ELF-1 (cell line): ENCODE results near the gene MED28.
A peak's percentile ranks its signal among the peaks of the same experiment; 100 is the strongest.
"Not testable (repeated sequence)": the region's sequence is repeated elsewhere in the genome, so short reads cannot be mapped to it uniquely, and the experiment has no call there.

Experiments
- DNase-seq: peaks from one replicate; pipeline ENCODE4 v3.0.0-alpha.2; 2016; ENCODE audit warnings: low read depth, low spot score

The MED28 gene, protein sequence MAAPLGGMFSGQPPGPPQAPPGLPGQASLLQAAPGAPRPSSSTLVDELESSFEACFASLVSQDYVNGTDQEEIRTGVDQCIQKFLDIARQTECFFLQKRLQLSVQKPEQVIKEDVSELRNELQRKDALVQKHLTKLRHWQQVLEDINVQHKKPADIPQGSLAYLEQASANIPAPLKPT

DNA sequence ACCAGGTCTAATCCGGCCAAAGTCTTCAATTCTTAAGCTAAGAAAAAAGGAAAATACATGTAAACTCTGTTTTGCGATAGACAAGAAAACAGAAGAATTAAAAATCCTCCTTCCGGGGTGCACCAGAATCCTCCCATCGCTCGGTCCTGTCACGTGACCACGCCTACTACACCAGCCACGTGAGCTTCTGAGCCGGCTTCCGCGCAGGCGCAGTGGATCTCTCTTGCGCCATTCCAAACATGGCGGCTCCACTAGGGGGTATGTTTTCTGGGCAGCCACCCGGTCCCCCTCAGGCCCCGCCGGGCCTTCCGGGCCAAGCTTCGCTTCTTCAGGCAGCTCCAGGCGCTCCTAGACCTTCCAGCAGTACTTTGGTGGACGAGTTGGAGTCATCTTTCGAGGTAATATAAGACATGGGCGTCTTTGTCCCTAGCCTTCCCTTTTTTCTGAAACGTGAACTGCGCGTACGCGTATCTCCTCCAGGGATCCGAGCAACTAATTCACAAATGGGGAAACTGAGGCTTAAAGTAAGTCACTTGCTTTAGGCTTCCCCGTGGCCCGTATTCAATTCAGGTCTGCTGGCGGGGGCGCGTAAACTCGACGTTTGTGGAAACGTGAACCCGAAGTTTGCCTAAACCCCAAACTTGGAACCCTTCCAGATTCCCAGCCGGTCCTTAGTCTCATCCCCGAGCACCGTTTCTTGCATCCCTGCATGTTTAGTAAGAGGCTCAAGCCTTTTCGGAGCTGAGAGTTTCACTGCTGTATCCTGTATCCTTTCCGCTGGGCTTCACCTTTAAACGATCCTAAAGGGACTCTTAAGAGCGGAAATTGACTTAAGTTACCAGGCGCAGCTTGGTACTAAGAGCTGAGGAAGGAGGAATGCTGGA lies at the start of gene MED28:
TSS of gene MED28 (plus strand) at position 226 of the 884 bp plus-strand sequence. CDS start at position 240, 14 bp downstream.
- DNase-seq = peak; percentile 95

DNA sequence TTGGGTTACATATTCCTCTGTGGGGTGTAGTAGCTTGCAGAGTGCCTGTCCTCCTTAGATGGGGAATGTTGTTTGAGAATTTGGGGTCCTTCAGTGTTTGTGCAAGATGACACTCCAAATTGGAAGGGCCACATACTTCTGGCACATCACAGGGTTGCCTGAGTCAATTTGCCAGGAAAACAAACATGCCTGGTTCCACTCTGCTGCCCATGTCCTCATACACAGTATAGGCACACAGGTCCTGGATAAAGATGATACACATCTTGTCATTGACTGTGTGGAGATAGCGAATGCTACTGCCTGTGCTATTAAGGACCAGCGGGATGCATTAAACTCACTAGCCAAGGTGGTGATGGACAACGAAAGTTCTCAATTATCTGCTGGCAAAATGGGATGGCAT lies 48.6 kb upstream of the MED28 start:
- no peak for DNase-seq

DNA sequence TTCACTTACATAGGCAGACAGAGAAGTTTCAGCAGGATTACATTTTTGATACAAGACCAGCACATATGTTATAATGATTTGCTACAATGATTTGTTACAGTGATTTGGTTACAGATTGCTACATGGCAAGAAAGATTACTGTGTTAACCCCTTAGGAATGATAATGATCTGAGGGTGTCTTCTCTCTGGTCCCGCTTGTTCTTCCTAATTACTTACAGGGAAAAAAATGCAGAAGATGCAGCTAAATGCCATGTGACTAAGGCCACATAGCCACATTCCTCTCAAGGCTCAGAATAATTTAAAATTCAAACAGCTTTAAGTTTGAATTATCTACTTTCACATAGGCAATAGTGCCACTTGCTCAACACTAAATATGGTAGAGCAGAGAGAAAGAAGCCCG lies 47.2 kb upstream of the MED28 start:
- DNase-seq = no peak

DNA sequence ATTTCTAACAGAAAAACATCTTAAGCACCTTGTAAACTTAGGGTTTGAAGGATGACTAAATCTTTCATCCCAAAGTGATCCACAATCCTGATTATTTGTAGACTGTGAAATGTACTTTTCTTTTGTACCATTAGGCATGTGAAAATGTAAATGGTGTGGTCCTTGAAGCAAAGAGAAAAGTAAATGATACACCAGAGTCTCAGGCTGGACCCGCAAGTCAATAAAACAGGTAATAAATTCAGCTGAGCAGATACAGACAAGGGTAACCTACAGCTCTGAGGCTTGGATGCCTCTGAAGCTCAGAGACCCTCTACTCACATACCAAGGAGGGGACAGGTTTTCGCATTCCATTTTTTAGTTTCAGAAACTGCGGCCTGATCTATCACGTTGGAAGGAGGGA lies 40.2 kb upstream of the MED28 start:
- DNase-seq = no peak

DNA sequence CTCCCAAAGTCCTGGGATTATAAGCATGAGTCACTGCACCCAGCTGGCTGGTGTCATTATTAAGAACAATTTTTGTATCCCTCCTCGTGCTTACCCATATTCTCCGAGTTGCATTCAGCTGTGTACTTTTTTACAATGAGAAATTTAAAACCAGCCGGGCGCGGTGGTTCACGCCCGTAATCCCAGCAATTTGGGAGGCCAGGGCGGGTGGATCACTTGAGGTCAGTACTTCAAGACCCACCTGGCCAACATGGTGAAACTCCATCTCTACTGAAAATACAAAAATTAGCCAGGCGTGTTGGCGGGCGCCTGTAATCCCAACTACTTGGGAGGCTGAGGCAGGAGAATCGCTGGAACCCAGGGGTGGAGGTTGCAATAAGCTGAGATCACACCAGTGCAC lies 39.3 kb upstream of the MED28 start:
- DNase-seq = not testable (repeated sequence)

DNA sequence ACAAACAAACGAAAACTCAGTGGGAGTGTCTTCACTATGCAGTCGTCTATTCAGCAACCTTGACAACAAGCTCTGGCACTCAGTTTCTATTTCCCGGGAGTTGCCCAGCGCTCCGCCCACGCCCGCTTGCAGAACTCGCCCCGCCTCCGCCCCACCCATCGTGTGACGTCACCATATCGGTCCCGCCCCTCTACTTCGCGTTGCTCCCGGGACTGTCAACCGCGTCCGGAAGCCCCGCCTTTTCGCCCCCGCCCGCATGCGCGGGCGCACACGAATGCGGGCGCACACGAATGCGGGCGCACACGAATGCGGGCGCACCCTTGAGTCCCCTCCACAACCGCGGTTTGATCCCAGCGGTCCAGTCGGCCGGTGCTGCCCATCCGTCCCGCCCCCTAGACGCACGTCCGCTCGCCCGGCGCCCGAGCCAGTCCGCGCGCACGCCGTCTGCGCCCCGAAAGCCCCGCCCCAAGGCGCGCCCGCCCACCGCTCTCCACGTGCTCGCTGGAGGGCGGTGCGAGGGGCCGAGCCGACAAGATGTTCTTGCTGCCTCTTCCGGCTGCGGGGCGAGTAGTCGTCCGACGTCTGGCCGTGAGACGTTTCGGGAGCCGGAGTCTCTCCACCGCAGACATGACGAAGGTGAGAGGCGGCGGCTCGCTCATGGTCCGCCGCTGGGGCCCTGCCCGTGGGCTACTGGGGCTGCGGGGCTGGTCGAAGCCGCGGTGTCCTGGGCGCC lies 37.3 kb upstream of the MED28 start, which contains the start of gene LAP3:
TSS of gene LAP3 (plus strand) at position 267 of the 733 bp plus-strand sequence. CDS start at position 535, 268 bp downstream.
- peak; percentile 96 for DNase-seq

DNA sequence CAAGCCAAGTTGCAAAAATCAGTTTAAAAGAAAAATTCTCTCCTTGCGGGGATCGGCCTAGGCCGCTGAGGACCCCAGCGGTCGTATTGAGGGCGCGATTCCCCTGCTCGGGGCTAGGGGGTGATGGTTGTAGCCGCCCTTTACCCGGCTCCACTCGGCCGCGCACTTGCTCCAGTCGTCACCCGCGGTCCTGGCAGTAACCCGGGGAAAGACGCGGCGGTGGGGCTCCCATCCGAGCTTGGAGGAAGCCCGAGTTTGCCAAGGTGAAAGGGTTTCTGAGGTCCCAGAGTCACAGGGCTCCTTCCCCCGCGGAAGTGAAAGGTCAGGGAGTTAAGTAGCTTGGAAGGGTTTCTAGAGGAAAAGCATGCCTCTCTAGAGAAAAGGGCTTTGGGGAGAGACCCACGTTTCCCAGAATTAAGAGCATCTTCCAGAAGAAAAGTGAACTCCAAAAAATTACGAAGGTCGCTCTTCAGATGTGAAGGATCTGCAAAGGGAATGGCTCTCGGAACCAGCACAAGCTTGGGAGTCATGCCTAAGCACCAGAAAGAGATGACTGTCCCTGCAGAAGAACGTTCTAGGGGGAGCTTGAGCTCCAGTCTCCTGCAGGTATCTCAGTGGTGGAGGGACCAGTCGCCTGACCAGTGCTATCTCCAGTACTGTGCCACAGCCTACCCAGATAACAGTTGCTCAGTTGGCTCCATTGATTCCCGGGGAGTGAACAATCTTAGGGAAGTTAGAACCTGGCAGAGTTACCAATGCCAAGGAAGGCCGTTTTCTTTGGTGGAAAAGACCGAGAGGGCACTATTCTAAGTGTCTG lies 36.6 kb upstream of the MED28 start:
- DNase-seq = no peak

DNA sequence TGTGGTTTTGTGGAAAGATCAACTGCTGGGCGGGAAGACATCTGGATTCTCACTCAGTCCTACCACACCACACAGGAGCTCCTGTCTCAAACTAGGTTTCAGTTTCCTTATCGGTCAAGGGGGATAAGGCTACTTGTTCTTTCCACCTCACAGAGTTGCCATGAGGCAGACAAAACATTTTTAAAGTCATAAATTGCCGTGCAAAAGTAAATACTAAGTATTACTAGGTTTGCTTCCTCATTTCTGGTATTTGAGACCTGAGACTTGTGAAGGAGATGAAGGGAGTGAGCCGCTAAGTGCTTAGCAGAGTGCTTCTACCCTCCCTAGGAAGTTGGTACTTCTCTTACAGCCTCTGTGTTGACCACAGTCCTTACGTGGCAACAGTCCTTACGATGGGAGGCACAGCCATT lies 36.0 kb upstream of the MED28 start:
- no peak for DNase-seq

DNA sequence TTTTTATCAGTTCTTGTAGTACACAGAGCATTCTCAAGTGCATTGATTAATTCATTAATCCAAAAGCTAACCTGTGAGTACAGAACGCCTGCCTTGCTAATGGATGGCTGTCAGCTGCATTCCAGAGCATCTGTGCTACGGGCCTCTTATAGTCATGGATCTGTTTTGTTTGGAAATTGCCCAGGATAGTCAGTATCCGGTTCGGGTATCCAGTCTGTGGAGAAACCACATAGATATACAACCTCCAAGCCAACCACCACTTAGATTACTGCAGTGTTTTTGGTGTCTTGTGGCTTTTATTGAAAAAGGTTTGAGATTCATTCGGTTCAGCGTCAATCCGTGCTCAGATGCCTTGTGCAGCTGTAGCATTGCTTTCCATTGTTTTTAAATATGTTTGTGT lies 33.5 kb upstream of the MED28 start:
- DNase-seq = no peak

DNA sequence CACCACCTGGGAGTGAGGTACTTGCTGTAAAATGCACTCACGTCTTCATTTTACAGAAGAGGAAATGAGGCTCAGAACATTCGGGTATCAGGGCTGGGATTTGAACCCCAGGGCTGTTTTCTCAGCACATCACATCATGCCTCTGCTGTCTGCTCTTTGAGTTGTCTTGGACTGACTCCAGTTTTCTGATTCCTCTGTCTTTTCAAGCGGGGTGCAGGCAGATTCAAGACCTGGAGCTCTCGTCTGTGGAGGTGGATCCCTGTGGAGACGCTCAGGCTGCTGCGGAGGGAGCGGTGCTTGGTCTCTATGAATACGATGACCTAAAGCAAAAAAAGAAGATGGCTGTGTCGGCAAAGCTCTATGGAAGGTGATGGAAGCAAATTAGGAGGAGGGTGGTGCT lies 31.2 kb upstream of the MED28 start:
- DNase-seq = no peak

DNA sequence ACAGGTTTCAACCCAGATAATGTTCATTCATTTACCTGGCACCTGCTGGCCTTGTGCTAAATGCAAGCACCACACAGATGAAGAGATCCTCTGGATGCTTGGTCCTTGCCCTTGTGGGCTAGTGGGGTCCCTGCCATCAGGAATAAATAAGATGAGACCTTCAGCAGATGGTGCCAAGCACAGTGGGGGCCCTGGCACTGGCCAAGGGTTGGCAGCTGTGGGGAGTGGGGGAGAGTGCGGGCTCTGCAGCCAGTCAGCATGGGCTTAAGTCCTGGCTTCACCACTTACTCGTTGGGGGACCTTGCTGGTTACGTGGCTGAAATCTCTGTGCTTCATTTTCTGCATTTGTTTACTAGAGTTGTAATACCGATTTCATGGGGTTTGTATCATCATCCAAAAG lies 30.5 kb upstream of the MED28 start:
- DNase-seq = no peak

DNA sequence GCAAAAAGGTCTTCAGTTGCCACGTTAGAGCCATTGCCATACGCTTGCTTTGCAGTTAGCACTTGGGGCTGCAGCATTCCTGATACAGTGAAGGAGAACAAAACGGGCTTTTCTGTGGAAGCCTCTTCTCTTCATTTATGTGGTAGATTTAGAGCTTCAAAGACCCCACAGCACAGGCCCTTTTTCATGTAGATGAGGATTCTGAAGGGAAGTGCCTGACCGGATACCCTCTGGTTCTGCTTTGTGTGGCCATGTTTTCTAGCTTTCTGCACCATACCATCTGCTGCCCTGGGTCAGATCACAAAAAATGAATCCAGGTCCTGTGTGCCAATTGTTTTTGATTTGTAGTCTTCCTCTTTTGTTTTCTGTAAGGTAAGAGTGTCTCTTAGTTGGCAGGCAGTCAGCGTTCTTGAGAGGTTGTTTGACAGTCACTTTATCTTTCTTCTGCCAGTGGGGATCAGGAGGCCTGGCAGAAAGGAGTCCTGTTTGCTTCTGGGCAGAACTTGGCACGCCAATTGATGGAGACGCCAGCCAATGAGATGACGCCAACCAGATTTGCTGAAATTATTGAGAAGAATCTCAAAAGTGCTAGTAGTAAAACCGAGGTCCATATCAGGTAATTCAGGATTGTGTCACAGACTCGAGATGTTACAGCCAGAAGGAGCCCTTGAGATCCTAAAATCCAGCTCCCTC lies 29.8 kb upstream of the MED28 start:
- DNase-seq = peak; percentile 14

DNA sequence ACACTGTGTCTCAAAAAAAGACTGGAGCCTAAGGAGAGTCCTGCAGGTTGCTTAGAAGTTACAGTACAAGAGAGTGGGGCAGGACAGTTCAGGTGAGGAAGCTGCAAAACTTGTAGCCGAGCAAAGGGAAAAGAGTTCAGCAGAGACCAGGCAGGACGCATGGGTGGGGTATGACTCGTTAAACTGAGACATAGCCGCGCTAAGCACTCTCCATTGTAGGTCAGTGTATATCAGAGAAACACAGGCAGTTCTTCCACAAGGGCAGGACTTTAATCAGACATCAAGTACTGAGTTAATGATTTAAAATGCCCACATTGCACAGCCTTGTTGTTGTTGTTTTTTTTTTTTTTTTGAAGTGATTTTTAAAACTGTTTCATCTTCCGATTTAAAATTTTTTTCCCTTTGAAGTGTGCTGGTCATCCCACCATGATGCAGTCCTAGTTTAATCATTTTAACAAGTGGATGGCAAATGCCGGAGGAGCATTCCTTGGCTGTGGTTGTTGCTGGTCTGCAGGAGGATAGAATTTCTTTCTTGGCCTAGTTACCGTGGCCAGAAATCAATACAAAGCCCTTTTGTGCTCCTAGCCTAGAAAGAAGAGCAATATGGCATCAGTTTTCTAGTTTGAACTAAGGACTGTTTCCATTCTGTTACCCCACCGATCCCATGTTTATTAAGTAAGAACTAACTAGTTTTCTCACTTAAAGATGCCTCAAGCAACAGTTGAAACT lies 27.2 kb upstream of the MED28 start:
- DNase-seq = no peak

DNA sequence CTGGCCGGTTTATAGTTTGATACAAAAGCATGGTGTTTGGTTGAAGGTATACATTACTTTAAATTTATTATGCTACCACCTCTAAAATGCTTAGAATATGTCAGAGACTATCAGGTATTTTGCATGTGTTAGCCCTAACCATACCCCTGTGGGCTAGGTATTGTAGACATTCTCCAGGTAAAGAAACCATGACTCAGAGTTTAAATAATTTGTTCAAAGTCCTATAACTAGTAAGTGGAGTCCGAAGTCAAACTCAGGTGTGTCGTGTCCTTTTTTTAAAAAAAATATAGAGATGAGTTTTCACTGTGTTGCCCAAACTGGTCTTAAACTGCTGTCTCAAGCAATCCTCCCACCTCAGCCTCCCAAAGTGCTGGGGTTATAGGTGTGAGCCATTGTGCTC lies 25.1 kb upstream of the MED28 start:
- DNase-seq = no peak

DNA sequence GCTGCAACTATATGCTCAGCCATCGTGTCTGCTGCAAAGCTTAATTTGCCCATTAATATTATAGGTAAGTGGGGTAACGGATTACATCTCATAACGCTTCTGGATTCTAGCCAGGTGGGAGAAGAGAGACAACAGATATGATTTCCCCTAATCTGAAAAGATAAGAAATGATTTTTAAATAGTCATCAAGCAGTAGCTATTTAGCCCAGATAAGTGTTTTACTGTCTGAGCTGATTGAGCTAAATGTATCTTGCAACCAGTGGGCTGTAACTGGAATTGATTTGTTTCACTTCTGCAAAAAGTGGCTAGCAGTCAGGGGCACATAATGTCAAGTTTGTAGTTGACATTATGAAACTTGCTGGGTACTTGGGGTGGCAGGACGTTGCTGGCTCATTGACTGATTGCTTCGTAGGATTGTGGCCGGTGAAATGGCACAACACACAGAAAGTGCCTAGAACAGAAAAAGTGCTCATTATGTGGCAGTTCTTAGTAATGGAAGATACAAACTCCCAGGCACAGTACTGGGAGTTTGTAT lies 18.9 kb upstream of the MED28 start:
- no peak for DNase-seq

DNA sequence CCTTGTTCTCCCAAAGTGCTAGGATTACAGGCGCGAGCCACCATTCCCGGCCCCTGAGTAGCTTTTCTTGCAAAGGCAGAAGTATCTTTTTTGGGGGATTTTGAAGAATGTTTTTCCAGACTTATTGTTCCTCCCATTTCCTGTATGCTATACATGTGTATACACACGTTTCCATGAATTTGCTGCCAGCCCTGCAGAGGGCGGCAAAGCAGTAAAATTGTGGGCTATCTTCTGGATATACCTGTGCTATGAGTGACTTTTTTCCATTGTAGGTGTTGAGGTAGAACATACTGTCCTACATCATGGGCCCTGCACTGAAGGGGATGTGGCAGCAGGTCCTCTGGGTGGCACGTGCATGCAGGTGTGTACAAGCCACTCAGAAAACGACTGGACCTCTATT lies 16.9 kb upstream of the MED28 start:
- no peak for DNase-seq

DNA sequence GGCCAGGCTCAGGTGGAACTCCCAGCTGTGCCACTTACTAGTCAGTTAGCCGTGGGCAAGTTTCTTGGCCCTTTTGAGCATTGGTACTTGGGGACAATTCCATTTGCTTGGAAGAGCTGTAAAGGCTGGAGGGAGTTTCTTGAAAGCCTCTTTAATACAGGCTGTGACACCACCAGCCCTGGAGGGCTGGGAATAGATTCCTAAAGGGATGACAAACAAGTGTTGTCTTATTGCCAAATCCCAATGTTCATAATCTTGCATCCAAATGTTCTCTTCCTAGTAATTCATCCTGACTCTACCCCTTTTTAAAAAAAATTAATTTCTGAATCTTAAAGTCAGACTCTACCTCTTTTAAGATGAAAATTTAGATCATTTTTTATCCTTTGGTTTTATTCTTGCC lies 14.6 kb upstream of the MED28 start:
- DNase-seq = no peak

DNA sequence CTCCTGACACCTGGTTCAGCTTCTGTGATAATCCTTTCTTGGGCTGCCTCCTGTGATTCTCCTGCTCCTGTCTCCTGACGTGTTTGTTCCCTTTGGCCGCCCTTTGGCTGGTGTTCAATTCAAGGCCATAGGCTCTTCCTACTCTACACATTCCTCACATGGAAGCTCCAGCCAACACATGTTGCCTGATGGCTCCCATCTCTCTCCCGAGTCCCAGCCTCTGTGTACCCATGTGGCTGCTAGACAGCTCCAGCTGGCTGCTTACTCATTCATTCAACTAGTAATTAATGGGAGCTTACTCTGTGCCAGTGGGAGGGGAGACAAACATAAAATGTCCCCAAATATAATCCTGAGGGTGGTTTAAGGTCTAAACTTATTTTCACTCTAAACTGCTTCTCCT lies 9.2 kb upstream of the MED28 start:
- DNase-seq = no peak

DNA sequence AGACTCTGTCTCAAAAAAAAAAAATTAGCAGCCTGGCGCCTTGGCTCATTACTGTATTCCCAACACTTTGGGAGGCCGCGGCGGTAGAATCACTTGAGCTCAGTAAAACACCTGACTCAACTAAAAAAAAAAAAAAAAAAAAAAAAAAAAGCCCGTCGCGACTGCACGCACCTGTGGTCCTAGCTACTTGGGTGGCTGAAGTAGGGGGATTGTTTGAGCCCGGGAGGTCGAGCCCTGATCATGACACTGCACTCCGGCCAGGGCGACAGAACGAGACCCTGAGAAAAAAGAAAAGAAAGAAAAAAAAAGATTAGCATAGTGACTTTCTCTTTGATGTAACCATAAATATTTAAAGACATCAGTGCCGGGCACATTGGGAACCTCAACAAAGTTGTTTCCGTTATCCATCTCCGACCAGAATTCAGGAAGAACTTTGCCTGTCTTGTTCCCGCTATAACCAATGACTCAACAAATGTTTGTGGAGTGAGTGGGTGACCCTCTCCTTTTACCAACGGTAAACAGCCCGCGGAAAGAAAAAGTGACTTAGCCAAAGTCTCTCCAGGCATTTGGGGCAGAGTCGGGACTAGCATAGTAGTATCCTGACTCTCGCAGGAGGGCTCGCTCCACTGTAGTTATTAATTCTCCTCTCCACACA lies 553 bp upstream of the MED28 start:
- peak; percentile 59 for DNase-seq

DNA sequence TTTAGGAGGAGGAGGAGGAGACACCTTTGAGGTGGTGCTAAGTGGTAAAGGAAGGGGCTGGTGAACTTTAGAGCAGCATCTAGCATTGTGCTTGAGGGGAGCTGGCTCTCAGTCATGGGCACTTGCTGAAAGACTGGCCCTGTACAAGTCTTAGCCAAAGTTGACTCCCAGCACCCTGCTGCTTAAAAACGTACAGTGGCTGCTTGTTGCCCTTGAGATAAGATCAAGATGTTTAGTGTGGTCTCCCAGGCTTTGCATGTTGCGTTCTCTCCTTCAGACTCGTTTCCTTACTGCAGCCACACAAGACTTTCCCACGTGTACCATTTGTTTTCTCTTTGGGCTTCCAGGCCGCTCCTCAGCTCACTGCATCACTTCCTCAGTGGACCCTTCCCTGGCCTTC lies 1.8 kb downstream of the MED28 start:
- DNase-seq = no peak
